HEK293T (cell line): ENCODE data around the gene PMM1.

Source experiments
- BHLHE40 ChIP-seq: fragments of 450-650 bp; IDR thresholded peaks from 2 replicates; pipeline ENCODE4 v1.6.1; 2016; ENCODE audit warnings: mild to moderate bottlenecking, moderate library complexity, borderline replicate concordance
- CTBP1 ChIP-seq: fragments of 450-650 bp; IDR thresholded peaks from 2 replicates; pipeline ENCODE4 v1.6.1; 2016; ENCODE audit warnings: borderline replicate concordance
- ELF4 ChIP-seq: fragments of 450-650 bp; IDR thresholded peaks from 2 replicates; pipeline ENCODE4 v1.6.1; 2017; ENCODE audit warnings: antibody characterized with exemption
- FOXA1 ChIP-seq: fragments of 450-650 bp; IDR thresholded peaks from 2 replicates; pipeline ENCODE4 v1.6.1; 2016; ENCODE audit warnings: mild to moderate bottlenecking
- FOXK2 ChIP-seq: fragments of 450-650 bp; IDR thresholded peaks from 2 replicates; pipeline ENCODE4 v1.6.1; 2016; ENCODE audit warnings: mild to moderate bottlenecking
- FOXM1 ChIP-seq: fragments of 450-650 bp; IDR thresholded peaks from 2 replicates; pipeline ENCODE4 v1.6.1; 2017; ENCODE audit warnings: mild to moderate bottlenecking, borderline replicate concordance
- HDGF ChIP-seq: fragments of 450-650 bp; IDR thresholded peaks from 2 replicates; pipeline ENCODE4 v1.6.1; 2017; ENCODE audit warnings: antibody characterized with exemption, borderline replicate concordance
- SP1 ChIP-seq: fragments of 450-650 bp; IDR thresholded peaks from 2 replicates; pipeline ENCODE4 v1.6.1; 2017
- SUZ12 ChIP-seq: fragments of 450-650 bp; IDR thresholded peaks from 2 replicates; pipeline ENCODE4 v1.6.1; 2016; ENCODE audit warnings: mild to moderate bottlenecking
- TARDBP ChIP-seq: fragments of 450-650 bp; IDR thresholded peaks from 2 replicates; pipeline ENCODE4 v1.6.1; 2016
- ZNF384 ChIP-seq: fragments of 450-650 bp; IDR thresholded peaks from 2 replicates; pipeline ENCODE4 v1.6.1; 2016

DNA sequence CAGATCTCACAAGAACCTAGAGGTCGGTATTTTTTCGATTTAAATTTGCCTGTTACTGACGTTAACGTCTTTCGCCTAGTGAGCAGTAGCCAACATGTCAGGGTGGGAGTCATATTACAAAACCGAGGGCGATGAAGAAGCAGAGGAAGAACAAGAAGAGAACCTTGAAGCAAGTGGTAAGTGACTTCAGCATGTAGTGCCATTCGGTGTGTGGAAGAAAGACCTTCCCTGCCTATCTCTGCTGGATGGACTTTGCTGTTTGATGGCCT, 32.2 kb upstream of the PMM1 start:
- TF ChIP-seq SP1: no peak
- TF ChIP-seq FOXK2: no peak
- no peak for TF ChIP-seq BHLHE40
- TF ChIP-seq FOXM1: no peak
- TF ChIP-seq SUZ12: no peak
- TF ChIP-seq ELF4: no peak
- no peak for TF ChIP-seq TARDBP
- no peak for TF ChIP-seq FOXA1
- TF ChIP-seq ZNF384: no peak
- TF ChIP-seq CTBP1: no peak
- TF ChIP-seq HDGF: no peak
